ENCODE results near the gene CNIH2.

GRCh38 chr11:66288671-66289547 is 10.9 kb downstream of the CNIH2 start, which contains the start of gene YIF1A:
- TF ChIP-seq CTCF (conservative IDR thresholded peaks at IDR 0.05 in 1 of 2, IDR thresholded peaks at IDR 0.05 in 1 of 2; ENCODE audit: low read depth in 1 of 2, low read length in 2 of 2) = no peak
- no peak for TF ChIP-seq EZH2 (IDR thresholded peaks at IDR 0.05; ENCODE audit: low read length, missing control alignments)

Measured in fibroblast of lung (primary cell).